ENCODE results near the gene AP2A2.

AP2A2 gene

GRCh38 chr11:1010551-1011319 lies 85.1 kb downstream of the AP2A2 start:
- DNase-seq (ENCODE audit: low read depth) = no peak
- no peak for TF ChIP-seq CTCF (conservative IDR thresholded peaks at IDR 0.05; ENCODE audit: low read depth, low read length)
- no peak overlapping the region for H3K4me3 ChIP-seq (ENCODE audit: low read length)

- no peak for TF ChIP-seq CTCF (conservative IDR thresholded peaks at IDR 0.05; ENCODE audit: low read depth, low read length)
- H3K4me3 ChIP-seq (ENCODE audit: low read length) = no peak overlapping the region
- DNase-seq (ENCODE audit: low read depth) = no peak
Observed at GRCh38 chr11:1011320-1011698, 85.6 kb downstream of the AP2A2 start.

- H3K4me3 ChIP-seq (ENCODE audit: low read length) = no peak overlapping the region
- DNase-seq (ENCODE audit: low read depth) = no peak
- no peak for TF ChIP-seq CTCF (conservative IDR thresholded peaks at IDR 0.05; ENCODE audit: low read depth, low read length)
Observed at GRCh38 chr11:1012291-1012690, 86.6 kb downstream of the AP2A2 start.

GRCh38 chr11:1012740-1013630 lies 87.3 kb downstream of the AP2A2 start:
- no peak overlapping the region for H3K4me3 ChIP-seq (ENCODE audit: low read length)
- DNase-seq (ENCODE audit: low read depth) = no peak
- TF ChIP-seq CTCF (conservative IDR thresholded peaks at IDR 0.05; ENCODE audit: low read depth, low read length) = no peak

- no peak overlapping the region for H3K4me3 ChIP-seq (ENCODE audit: low read length)
- DNase-seq (ENCODE audit: low read depth) = no peak
- TF ChIP-seq CTCF (conservative IDR thresholded peaks at IDR 0.05; ENCODE audit: low read depth, low read length) = no peak
Observed at GRCh38 chr11:1013631-1013935, 87.9 kb downstream of the AP2A2 start.

GRCh38 chr11:1014276-1014675 lies 88.6 kb downstream of the AP2A2 start:
- DNase-seq (ENCODE audit: low read depth) = no peak
- no peak overlapping the region for H3K4me3 ChIP-seq (ENCODE audit: low read length)
- no peak for TF ChIP-seq CTCF (conservative IDR thresholded peaks at IDR 0.05; ENCODE audit: low read depth, low read length)

GRCh38 chr11:1015064-1015463 lies 89.4 kb downstream of the AP2A2 start:
- TF ChIP-seq CTCF (conservative IDR thresholded peaks at IDR 0.05; ENCODE audit: low read depth, low read length) = no peak
- no peak for DNase-seq (ENCODE audit: low read depth)
- H3K4me3 ChIP-seq (ENCODE audit: low read length) = no peak overlapping the region

All from retinal pigment epithelial cell (primary cell).